ENCODE results near the gene SCAMP4. TPM values are rescaled to one million over a fixed set of nuclear protein-coding genes. Genes with fewer than 3 reads are reported as not detected.

The SCAMP4 gene
- total RNA-seq, 1 experiment from 2014 or later, result 18.4 TPM

- Histone ChIP-seq H3K79me2 (ENCODE audit: low read length) (peaks cover 42% of the 10 kb centered on the region), H3K4me2 (ENCODE audit: low read depth, low read length, poor library complexity, severe bottlenecking) (peak overlapping the region; percentile 95), H3K27me3 (ENCODE audit: low read length) (no peaks in the 10 kb centered on the region), H4K20me1 (ENCODE audit: insufficient read depth, low read depth, low read length) (peaks cover 26% of the 10 kb centered on the region; the same call in 1 of the 2 replicates), H2AFZ (ENCODE audit: low read length) (no peak overlapping the region), H3K9ac (ENCODE audit: low read length) (peak overlapping the region; percentile 96), H3K4me1 (ENCODE audit: low read length) (peaks cover 25% of the 10 kb centered on the region), H3K4me3 (ENCODE audit: low read length) (peak overlapping the region; percentile 82), H3K27ac (ENCODE audit: low read length) (peak overlapping the region; percentile 94), H3K36me3 (ENCODE audit: insufficient read depth, low read length) (no peaks in the 10 kb centered on the region), H3K9me3 (ENCODE audit: low read length) (no peaks in the 10 kb centered on the region), H3K9me2 (replicated peaks; ENCODE audit: insufficient read depth, low read length) (no peaks in the 10 kb centered on the region)
- peak; percentile 89 for DNase-seq
Observed at GRCh38 chr19:1864480-1865171, 40.6 kb upstream of the SCAMP4 start.

- H3K27me3 ChIP-seq (ENCODE audit: low read length), result no peaks in the 10 kb centered on the region
- peaks cover 18% of the 10 kb centered on the region; the same call in 1 of the 2 replicates for H4K20me1 ChIP-seq (ENCODE audit: insufficient read depth, low read depth, low read length)
- peaks cover 18% of the 10 kb centered on the region for H3K4me1 ChIP-seq (ENCODE audit: low read length)
- H3K27ac ChIP-seq (ENCODE audit: low read length), result peak overlapping the region; percentile 94
- peaks cover 34% of the 10 kb centered on the region for H3K79me2 ChIP-seq (ENCODE audit: low read length)
- H3K9me3 ChIP-seq (ENCODE audit: low read length), result no peaks in the 10 kb centered on the region
- H3K4me2 ChIP-seq (ENCODE audit: low read depth, low read length, poor library complexity, severe bottlenecking), result peak overlapping the region; percentile 95
- H3K9me2 ChIP-seq (replicated peaks; ENCODE audit: insufficient read depth, low read length), result no peaks in the 10 kb centered on the region
- no peaks in the 10 kb centered on the region for H3K36me3 ChIP-seq (ENCODE audit: insufficient read depth, low read length)
- H3K4me3 ChIP-seq (ENCODE audit: low read length), result peak overlapping the region; percentile 82
- peak overlapping the region; percentile 96 for H3K9ac ChIP-seq (ENCODE audit: low read length)
- no peak for DNase-seq
- H2AFZ ChIP-seq (ENCODE audit: low read length), result no peak overlapping the region
Observed at GRCh38 chr19:1865172-1866010, 39.8 kb upstream of the SCAMP4 start.

GRCh38 chr19:1866693-1867348 is 38.4 kb upstream of the SCAMP4 start:
- Histone ChIP-seq H3K36me3 (ENCODE audit: insufficient read depth, low read length) (no peaks in the 10 kb centered on the region), H3K9me3 (ENCODE audit: low read length) (no peaks in the 10 kb centered on the region), H3K9me2 (replicated peaks; ENCODE audit: insufficient read depth, low read length) (no peaks in the 10 kb centered on the region), H2AFZ (ENCODE audit: low read length) (no peak overlapping the region), H3K27ac (ENCODE audit: low read length) (no peak overlapping the region), H4K20me1 (ENCODE audit: insufficient read depth, low read depth, low read length) (peaks cover 4% of the 10 kb centered on the region; the same call in 1 of the 2 replicates), H3K4me3 (ENCODE audit: low read length) (no peak overlapping the region), H3K27me3 (ENCODE audit: low read length) (no peaks in the 10 kb centered on the region), H3K79me2 (ENCODE audit: low read length) (peaks cover 30% of the 10 kb centered on the region), H3K4me1 (ENCODE audit: low read length) (peaks cover 6% of the 10 kb centered on the region), H3K9ac (ENCODE audit: low read length) (no peak overlapping the region), H3K4me2 (ENCODE audit: low read depth, low read length, poor library complexity, severe bottlenecking) (no peak overlapping the region)
- DNase-seq, result no peak

GRCh38 chr19:1867349-1867724 is 37.9 kb upstream of the SCAMP4 start:
- H3K27ac ChIP-seq (ENCODE audit: low read length), result no peak overlapping the region

GRCh38 chr19:1868971-1869370 is 36.2 kb upstream of the SCAMP4 start:
- DNase-seq, result no peak
- Histone ChIP-seq H3K4me2 (ENCODE audit: low read depth, low read length, poor library complexity, severe bottlenecking) (no peak overlapping the region), H3K36me3 (ENCODE audit: insufficient read depth, low read length) (no peaks in the 10 kb centered on the region; the same call in 1 of the 2 replicates), H3K27me3 (ENCODE audit: low read length) (no peaks in the 10 kb centered on the region), H4K20me1 (ENCODE audit: insufficient read depth, low read depth, low read length) (peaks cover 17% of the 10 kb centered on the region; the same call in 1 of the 2 replicates), H3K27ac (ENCODE audit: low read length) (no peak overlapping the region), H3K4me3 (ENCODE audit: low read length) (no peak overlapping the region), H3K9ac (ENCODE audit: low read length) (no peak overlapping the region), H3K9me3 (ENCODE audit: low read length) (no peaks in the 10 kb centered on the region), H3K9me2 (replicated peaks; ENCODE audit: insufficient read depth, low read length) (no peaks in the 10 kb centered on the region), H2AFZ (ENCODE audit: low read length) (no peak overlapping the region), H3K4me1 (ENCODE audit: low read length) (peaks cover 8% of the 10 kb centered on the region), H3K79me2 (ENCODE audit: low read length) (peaks cover 43% of the 10 kb centered on the region)

More at GRCh38 chr19:1867349-1867724, 37.9 kb upstream of the SCAMP4 start:
- Histone ChIP-seq H3K9me2 (replicated peaks; ENCODE audit: insufficient read depth, low read length) (no peaks in the 10 kb centered on the region), H3K27me3 (ENCODE audit: low read length) (no peaks in the 10 kb centered on the region), H4K20me1 (ENCODE audit: insufficient read depth, low read depth, low read length) (peaks cover 2% of the 10 kb centered on the region; the same call in 1 of the 2 replicates), H2AFZ (ENCODE audit: low read length) (no peak overlapping the region), H3K9ac (ENCODE audit: low read length) (no peak overlapping the region), H3K9me3 (ENCODE audit: low read length) (no peaks in the 10 kb centered on the region), H3K79me2 (ENCODE audit: low read length) (peaks cover 30% of the 10 kb centered on the region), H3K36me3 (ENCODE audit: insufficient read depth, low read length) (no peaks in the 10 kb centered on the region), H3K4me2 (ENCODE audit: low read depth, low read length, poor library complexity, severe bottlenecking) (no peak overlapping the region), H3K4me3 (ENCODE audit: low read length) (no peak overlapping the region), H3K4me1 (ENCODE audit: low read length) (peaks cover 6% of the 10 kb centered on the region)
- DNase-seq, result no peak

GRCh38 chr19:1871140-1871597 is 34.0 kb upstream of the SCAMP4 start:
- peaks cover 13% of the 10 kb centered on the region for H3K4me1 ChIP-seq (ENCODE audit: low read length)
- H3K79me2 ChIP-seq (ENCODE audit: low read length), result peaks cover 55% of the 10 kb centered on the region
- peaks cover 28% of the 10 kb centered on the region; the same call in 1 of the 2 replicates for H4K20me1 ChIP-seq (ENCODE audit: insufficient read depth, low read depth, low read length)
- no peaks in the 10 kb centered on the region for H3K9me3 ChIP-seq (ENCODE audit: low read length)
- H3K9me2 ChIP-seq (replicated peaks; ENCODE audit: insufficient read depth, low read length), result no peaks in the 10 kb centered on the region
- H3K27me3 ChIP-seq (ENCODE audit: low read length), result no peaks in the 10 kb centered on the region
- no peak overlapping the region for H3K4me3 ChIP-seq (ENCODE audit: low read length)
- no peak overlapping the region for H2AFZ ChIP-seq (ENCODE audit: low read length)
- H3K4me2 ChIP-seq (ENCODE audit: low read depth, low read length, poor library complexity, severe bottlenecking), result no peak overlapping the region
- H3K27ac ChIP-seq (ENCODE audit: low read length), result no peak overlapping the region
- DNase-seq, result no peak
- no peak overlapping the region for H3K9ac ChIP-seq (ENCODE audit: low read length)
- no peaks in the 10 kb centered on the region; the same call in 1 of the 2 replicates for H3K36me3 ChIP-seq (ENCODE audit: insufficient read depth, low read length)

- no peak overlapping the region for H3K4me2 ChIP-seq (ENCODE audit: low read depth, low read length, poor library complexity, severe bottlenecking)
- H2AFZ ChIP-seq (ENCODE audit: low read length), result no peak overlapping the region
- peaks cover 17% of the 10 kb centered on the region for H3K4me1 ChIP-seq (ENCODE audit: low read length)
- H3K27ac ChIP-seq (ENCODE audit: low read length), result no peak overlapping the region
- no peaks in the 10 kb centered on the region for H3K9me3 ChIP-seq (ENCODE audit: low read length)
- no peak overlapping the region for H3K4me3 ChIP-seq (ENCODE audit: low read length)
- no peak for DNase-seq
- no peaks in the 10 kb centered on the region for H3K27me3 ChIP-seq (ENCODE audit: low read length)
- H3K9ac ChIP-seq (ENCODE audit: low read length), result no peak overlapping the region
- peaks cover 55% of the 10 kb centered on the region for H3K79me2 ChIP-seq (ENCODE audit: low read length)
- no peaks in the 10 kb centered on the region; the same call in 1 of the 2 replicates for H3K36me3 ChIP-seq (ENCODE audit: insufficient read depth, low read length)
- H4K20me1 ChIP-seq (ENCODE audit: insufficient read depth, low read depth, low read length), result peaks cover 28% of the 10 kb centered on the region; the same call in 1 of the 2 replicates
- no peaks in the 10 kb centered on the region for H3K9me2 ChIP-seq (replicated peaks; ENCODE audit: insufficient read depth, low read length)
Observed at GRCh38 chr19:1871630-1872029, 33.6 kb upstream of the SCAMP4 start.
